ENCODE measurements around the gene CADM2.
"Not testable (repeated sequence)": the region's sequence is repeated elsewhere in the genome, so short reads cannot be mapped to it uniquely, and the experiment has no call there.

GRCh38 chr3:85708325-85708724 is 749.5 kb downstream of the CADM2 start:
- not testable (repeated sequence) for TF ChIP-seq EZH2 (IDR thresholded peaks at IDR 0.05; ENCODE audit: borderline replicate concordance, low read depth, low read length, poor library complexity, severe bottlenecking); CTCF (conservative IDR thresholded peaks at IDR 0.05; ENCODE audit: low read depth, low read length)

Data from A673 (cell line).